HEK293T (cell line): ENCODE results near the gene POU2F3.

Experiments used
- ARNT ChIP-seq: fragments of 450-650 bp; IDR thresholded peaks from 2 replicates; pipeline ENCODE4 v1.6.1; 2017; ENCODE audit warnings: mild to moderate bottlenecking
- ELF4 ChIP-seq: fragments of 450-650 bp; IDR thresholded peaks from 2 replicates; pipeline ENCODE4 v1.6.1; 2017; ENCODE audit warnings: antibody characterized with exemption
- FOXK2 ChIP-seq: fragments of 450-650 bp; IDR thresholded peaks from 2 replicates; pipeline ENCODE4 v1.6.1; 2016; ENCODE audit warnings: mild to moderate bottlenecking
- FOXM1 ChIP-seq: fragments of 450-650 bp; IDR thresholded peaks from 2 replicates; pipeline ENCODE4 v1.6.1; 2017; ENCODE audit warnings: mild to moderate bottlenecking, borderline replicate concordance
- L3MBTL2 ChIP-seq: fragments of 450-650 bp; conservative IDR thresholded peaks from 2 replicates; pipeline ENCODE4 v1.6.1; 2016; ENCODE audit warnings: mild to moderate bottlenecking
- SUZ12 ChIP-seq: fragments of 450-650 bp; IDR thresholded peaks from 2 replicates; pipeline ENCODE4 v1.6.1; 2016; ENCODE audit warnings: mild to moderate bottlenecking
- TARDBP ChIP-seq: fragments of 450-650 bp; IDR thresholded peaks from 2 replicates; pipeline ENCODE4 v1.6.1; 2016

GRCh38 chr11:120216426-120217102 lies 23.4 kb upstream of the POU2F3 start:
- TF ChIP-seq TARDBP (no peak), FOXK2 (no peak), ELF4 (no peak), SUZ12 (no peak), L3MBTL2 (no peak), FOXM1 (no peak), ARNT (no peak)
